Calu3 (cell line): ENCODE results near the gene MOB3B. TPM values are rescaled to one million over a fixed set of nuclear protein-coding genes. Genes with fewer than 3 reads are reported as not detected.

Experiments
- BruUV-seq: library from RNA; stranded (reverse); fragments of 400-500 nt; replicated peaks from 2 replicates; lab custom pipeline; 2021; lab: Mats Ljungman, UMichigan
- CTCF ChIA-PET: fragments of 300-600 bp; sonication (Branson Sonifier 250); formaldehyde crosslinking; loops from one replicate; lab custom pipeline; 2022; ENCODE audit warnings: antibody characterized with exemption; lab: Charles Lee
- DNase-seq: peaks from one replicate; pipeline ENCODE4 v3.0.0; 2022
- H3K27ac Mint-ChIP-seq: one replicate; pipeline ENCODE4 v1.8.0; 2022; ENCODE audit warnings: mixed read lengths; ENCODE audit not compliant: unreplicated experiment
- H3K27me3 Mint-ChIP-seq: one replicate; pipeline ENCODE4 v1.8.0; 2022; ENCODE audit warnings: mixed read lengths; ENCODE audit not compliant: unreplicated experiment
- H3K36me3 Mint-ChIP-seq: one replicate; pipeline ENCODE4 v1.8.0; 2022; ENCODE audit warnings: mild to moderate bottlenecking, moderate library complexity, mixed read lengths; ENCODE audit not compliant: insufficient read depth, unreplicated experiment
- H3K4me1 Mint-ChIP-seq: one replicate; pipeline ENCODE4 v1.8.0; 2022; ENCODE audit warnings: mild to moderate bottlenecking, low read depth, mixed read lengths; ENCODE audit not compliant: unreplicated experiment
- H3K4me3 Mint-ChIP-seq: one replicate; pipeline ENCODE4 v1.8.0; 2022; ENCODE audit warnings: mild to moderate bottlenecking, low read depth, moderate library complexity, mixed read lengths; ENCODE audit not compliant: unreplicated experiment
- H3K9me3 Mint-ChIP-seq: one replicate; pipeline ENCODE4 v1.8.0; 2022; ENCODE audit warnings: low read depth, mixed read lengths; ENCODE audit not compliant: unreplicated experiment
- intact Hi-C: fragments of 100-400 bp; cut with micrococcal nuclease; formaldehyde crosslinking; loops from one replicate; pipeline ENCODE4 v1.10.0; 2022; ENCODE audit not compliant: unreplicated experiment
- total RNA-seq: library from RNA; stranded (reverse); gene quantifications from 2 replicates; pipeline ENCODE4 v1.2.3, GENCODE V29; 2022
- TF ChIP-seq, protein P1 (sequence below): fragments of 200-600 bp; IDR thresholded peaks from one replicate; pipeline ENCODE4 v1.8.0; 2022; ENCODE audit warnings: antibody characterized with exemption; ENCODE audit not compliant: unreplicated experiment

MOB3B gene
- total RNA-seq, 1 experiment from 2014 or later: 7.6 TPM

DNA sequence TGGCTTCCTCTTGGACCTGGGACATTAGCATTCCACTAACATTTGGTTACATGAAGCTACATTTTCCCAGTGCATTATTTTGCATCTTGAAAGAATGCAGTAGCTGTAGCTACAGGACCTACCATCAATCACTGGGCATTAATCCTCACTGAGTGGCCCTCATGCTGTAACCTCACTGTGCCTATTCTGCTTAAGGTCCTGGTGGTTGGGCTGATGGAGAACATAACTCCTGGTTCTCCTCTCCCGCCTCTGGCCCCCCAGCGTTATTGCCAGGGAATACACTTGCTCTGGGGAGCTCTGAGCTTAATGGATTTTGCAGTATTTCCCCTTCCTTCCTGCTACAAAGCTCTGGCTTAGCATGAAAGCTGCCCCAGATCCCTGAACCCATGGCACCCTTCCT, 121.1 kb downstream of the MOB3B start:
- Mint-ChIP-seq H3K4me3 (no peak overlapping the region), H3K9me3 (no peaks in the 10 kb centered on the region), H3K36me3 (no peaks in the 10 kb centered on the region), H3K27me3 (no peaks in the 10 kb centered on the region), H3K4me1 (peaks cover 24% of the 10 kb centered on the region), H3K27ac (no peak overlapping the region)
- CTCF ChIA-PET: interaction anchor here (1.2 kb wide), 1 partner anchor 76 kb away, joined by 5 read pairs; no protein-coding TSS in a partner anchor
- TF ChIP-seq, protein P1, sequence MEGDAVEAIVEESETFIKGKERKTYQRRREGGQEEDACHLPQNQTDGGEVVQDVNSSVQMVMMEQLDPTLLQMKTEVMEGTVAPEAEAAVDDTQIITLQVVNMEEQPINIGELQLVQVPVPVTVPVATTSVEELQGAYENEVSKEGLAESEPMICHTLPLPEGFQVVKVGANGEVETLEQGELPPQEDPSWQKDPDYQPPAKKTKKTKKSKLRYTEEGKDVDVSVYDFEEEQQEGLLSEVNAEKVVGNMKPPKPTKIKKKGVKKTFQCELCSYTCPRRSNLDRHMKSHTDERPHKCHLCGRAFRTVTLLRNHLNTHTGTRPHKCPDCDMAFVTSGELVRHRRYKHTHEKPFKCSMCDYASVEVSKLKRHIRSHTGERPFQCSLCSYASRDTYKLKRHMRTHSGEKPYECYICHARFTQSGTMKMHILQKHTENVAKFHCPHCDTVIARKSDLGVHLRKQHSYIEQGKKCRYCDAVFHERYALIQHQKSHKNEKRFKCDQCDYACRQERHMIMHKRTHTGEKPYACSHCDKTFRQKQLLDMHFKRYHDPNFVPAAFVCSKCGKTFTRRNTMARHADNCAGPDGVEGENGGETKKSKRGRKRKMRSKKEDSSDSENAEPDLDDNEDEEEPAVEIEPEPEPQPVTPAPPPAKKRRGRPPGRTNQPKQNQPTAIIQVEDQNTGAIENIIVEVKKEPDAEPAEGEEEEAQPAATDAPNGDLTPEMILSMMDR: no peak
- no peak for DNase-seq
- intact Hi-C loops: no loop called here
- no TSS peak for BruUV-seq

DNA sequence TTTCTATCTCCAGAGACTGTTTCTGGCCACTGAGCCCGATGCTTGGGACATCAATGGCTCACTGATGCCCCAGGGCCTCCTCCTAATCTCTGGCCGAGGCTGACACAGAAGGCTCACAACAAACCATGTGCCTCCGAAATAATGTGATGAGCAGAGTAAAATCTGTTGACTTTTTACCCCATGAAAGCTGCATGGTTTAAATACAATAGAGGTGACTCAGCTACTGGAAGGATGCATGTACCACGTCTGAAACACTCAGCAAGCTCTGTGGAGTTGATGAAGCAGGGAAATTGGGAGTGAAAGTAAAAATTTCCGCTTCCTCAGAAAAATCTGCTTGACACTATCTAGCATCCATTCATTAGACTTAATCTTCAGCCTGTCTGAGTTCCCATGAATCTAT, 121.6 kb downstream of the MOB3B start:
- Mint-ChIP-seq H3K9me3 (no peaks in the 10 kb centered on the region), H3K4me3 (peak overlapping the region; percentile 5), H3K27me3 (no peaks in the 10 kb centered on the region), H3K4me1 (peaks cover 20% of the 10 kb centered on the region), H3K27ac (peak overlapping the region; percentile 18), H3K36me3 (no peaks in the 10 kb centered on the region)
- no TSS peak for BruUV-seq
- CTCF ChIA-PET: interaction anchor here (1.2 kb wide), 1 partner anchor 75 kb away, joined by 5 read pairs; no protein-coding TSS in a partner anchor
- TF ChIP-seq, protein P1: no peak
- no peak for DNase-seq
- intact Hi-C loops: no loop called here

DNA sequence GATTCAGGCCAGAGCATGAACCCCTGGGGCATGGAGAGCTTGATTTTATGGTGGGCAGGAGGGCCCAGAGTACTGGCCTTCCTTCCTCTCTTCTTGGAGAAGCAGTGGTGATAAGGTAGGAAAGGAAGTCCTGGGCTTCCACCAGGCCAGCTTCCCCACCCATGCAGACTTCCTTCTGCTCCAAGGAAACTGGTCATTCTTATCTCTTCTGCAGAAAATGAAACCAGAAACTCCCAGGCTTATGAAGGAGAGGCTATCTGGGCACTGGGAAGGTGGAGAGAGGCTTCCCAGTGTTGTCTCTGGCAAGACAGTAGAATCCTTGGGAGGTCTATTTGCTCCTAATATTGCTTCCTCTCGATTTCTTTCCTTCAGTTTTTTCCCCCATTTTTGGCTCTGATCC, 122.1 kb downstream of the MOB3B start:
- Mint-ChIP-seq H3K9me3 (no peaks in the 10 kb centered on the region), H3K4me3 (peak overlapping the region; percentile 5), H3K4me1 (peaks cover 19% of the 10 kb centered on the region), H3K27me3 (no peaks in the 10 kb centered on the region), H3K27ac (peak overlapping the region; percentile 18), H3K36me3 (no peaks in the 10 kb centered on the region)
- BruUV-seq: no TSS peak
- no peak for DNase-seq
- intact Hi-C loops: no loop called here
- CTCF ChIA-PET: interaction anchor here (1.2 kb wide), 1 partner anchor 75 kb away, joined by 5 read pairs; no protein-coding TSS in a partner anchor
- TF ChIP-seq, protein P1: no peak

DNA sequence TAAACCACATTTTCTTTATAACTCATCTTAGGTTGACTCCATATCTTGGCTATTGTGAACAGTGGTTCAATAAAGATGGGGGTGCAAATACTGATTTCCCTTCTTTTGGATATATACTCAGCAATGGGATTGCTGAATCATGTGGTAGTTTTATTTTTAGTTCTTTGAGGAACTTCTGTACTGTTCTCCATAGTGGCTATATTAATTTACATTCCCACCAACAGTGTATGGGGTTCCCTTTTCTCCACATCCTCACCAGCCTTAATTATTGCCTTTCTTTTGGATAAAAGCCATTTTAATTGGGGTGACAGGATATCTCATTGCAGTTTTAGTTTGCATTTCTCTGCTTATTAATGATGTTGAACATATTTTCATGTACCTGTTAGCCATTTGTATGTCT, 125.0 kb downstream of the MOB3B start:
- no TSS peak for BruUV-seq
- H3K27me3 Mint-ChIP-seq: no peaks in the 10 kb centered on the region
- H3K27ac Mint-ChIP-seq: no peak overlapping the region
- intact Hi-C loops: no loop called here
- TF ChIP-seq, protein P1: no peak
- CTCF ChIA-PET: no interaction called here
- no peak for DNase-seq
- no peaks in the 10 kb centered on the region for H3K36me3 Mint-ChIP-seq
- no peak overlapping the region for H3K4me3 Mint-ChIP-seq
- H3K4me1 Mint-ChIP-seq: peaks cover 19% of the 10 kb centered on the region
- no peaks in the 10 kb centered on the region for H3K9me3 Mint-ChIP-seq
